HG03175 (cell line): ENCODE data around the gene URB1.
"Not testable (repeated sequence)": the region's sequence is repeated elsewhere in the genome, so short reads cannot be mapped to it uniquely, and the experiment has no call there.

Experiments used
- ATAC-seq: cut with Tn5 transposase; IDR thresholded peaks from one replicate; pipeline ENCODE4 v1.9.1; 2021; ENCODE audit warnings: mild to moderate bottlenecking, moderate library complexity; ENCODE audit not compliant: unreplicated experiment

The URB1 gene, protein sequence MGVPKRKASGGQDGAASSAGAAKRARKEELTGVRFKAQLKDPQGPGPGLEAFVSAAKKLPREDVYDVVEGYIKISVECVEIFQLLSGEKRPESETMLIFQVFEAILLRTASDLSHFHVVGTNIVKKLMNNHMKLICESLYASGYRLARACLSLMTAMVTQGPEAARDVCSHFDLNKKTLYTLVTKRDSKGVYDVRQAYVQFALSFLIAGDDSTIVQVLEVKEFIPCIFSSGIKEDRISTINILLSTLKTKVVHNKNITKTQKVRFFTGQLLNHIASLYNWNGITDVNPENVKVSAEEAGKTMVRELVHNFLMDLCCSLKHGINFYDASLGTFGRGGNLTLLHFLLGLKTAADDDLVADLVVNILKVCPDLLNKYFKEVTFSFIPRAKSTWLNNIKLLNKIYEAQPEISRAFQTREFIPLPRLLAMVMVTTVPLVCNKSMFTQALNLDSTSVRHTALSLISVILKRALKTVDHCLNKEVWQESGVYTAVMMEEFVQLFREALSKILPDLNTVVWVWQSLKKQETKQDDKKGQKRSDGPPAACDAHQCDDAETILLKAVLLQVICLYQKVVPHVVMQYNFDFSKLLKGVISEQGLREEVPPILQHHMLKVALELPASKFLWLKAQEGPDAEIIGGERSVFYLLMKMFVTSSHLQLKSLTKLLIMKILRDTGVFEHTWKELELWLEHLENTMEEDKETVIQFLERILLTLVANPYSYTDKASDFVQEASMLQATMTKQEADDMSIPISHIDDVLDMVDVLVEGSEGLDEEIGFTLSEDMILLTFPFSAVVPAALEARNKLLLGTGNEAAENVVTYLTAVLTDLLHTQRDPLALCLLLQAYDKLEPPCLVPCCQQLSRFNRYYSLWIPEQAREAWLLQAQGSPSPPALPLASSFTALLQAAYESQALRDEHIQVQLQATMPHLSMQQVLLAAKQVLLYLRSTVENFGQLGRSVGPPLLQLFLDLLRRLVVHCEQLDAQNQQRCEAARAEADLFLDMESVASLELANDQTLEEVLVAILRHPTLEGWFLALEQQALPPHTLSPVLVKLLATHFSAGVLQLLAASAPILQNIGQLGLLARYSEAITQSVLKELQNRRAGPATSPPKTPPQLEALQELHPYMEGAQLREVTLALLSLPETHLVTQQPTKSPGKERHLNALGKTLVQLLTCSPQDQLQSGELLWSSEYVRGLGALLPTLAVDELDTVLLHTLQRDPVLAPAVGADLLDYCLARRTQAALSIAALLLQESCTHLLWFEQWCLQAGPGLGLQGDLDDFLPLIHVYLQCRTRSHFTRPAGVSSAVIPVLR (N-terminal part only)

DNA sequence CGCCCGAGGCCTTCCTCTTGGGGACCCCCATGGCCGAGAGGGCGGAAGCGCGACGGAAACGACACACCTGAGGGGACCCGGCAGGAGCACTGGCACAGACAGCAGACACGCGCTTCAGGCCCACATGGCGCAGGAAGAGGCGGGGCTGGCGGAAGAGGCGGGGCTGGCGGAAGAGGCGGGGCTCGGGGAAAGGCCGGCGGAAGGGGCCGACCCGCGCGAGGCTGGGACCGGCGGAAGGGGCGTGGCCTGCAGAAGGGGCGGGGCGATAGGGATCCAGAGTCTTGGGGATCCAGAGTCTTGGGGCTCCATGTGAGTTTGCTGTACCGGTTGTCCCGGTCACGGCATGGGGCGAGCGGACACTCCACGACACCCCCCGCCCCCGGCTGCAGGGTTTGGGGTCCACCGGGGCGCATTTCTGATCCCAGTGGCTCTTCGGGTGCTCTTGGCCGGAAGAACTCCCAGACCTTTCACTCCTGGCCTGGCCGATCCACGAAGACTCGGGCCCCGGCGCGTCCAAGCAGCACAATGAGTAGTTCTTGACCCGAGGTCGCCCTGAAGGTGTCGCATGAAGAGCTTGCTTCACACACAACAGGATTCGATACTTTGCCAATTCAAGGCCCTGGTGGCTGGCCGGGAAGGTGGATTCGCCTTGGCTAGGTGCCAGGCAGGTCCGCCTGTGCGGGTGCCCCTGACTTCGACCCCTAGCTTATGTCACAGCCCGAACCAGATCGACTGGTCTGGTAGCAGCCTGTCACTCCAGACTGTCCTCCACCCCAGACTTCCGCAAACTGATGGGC lies at the start of gene URB1:
URB1 (minus strand) TSS at position 133 of the 797 bp plus-strand sequence; CDS start at position 31, 102 bp downstream.
- ATAC-seq: peak; percentile 97

DNA sequence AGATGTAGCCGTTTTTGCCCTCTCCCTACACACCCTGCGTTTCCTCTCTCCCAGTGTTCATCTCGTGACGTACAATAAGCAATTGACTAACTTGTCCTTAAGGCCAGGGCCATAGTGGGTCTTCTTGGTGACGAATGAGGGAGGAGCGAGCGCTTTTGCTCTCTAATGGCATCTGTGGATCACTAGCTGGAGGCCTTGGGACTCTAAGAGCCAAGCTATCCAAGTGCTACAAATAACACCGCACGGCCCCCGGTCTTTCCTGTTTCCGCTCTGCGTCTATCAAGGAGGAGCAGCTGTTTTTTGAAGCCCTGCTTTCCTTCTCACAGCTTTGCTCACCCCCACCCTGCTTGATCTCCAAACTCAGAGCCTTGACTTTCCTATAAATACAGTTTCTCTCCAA lies 44.9 kb upstream of the URB1 start:
- ATAC-seq: no peak

DNA sequence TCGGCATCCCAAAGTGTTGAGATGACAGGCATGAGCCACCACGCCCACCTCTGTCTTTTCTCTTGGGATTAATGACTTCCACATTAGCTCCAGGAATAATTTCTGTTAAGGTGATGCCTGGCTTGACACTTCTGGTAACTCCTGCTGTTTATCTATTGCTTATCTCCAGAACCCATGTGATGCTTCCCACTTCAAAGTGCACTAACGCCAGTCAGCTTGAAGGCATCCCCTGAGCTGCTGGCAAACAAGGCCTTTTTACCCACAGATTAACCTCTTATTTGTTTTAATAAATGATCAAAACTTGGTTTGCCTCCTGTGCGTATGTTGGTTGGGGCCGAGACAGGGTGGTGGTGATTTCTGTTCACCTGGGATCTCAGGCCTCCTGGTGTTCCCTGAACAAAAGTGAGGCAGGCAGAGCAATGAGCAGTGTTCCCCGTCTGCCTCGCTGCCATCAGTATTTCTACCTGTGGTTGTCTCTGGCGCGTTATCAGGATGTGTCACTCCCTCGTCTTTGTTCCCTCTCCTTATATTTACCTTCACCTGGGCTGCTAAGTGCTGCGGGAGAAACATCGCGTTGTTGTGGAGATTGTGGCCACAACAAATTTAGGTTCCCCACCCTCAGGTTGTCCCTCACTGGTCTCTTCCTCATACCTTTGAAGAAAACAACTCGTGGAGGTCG lies 40.3 kb upstream of the URB1 start:
- ATAC-seq: not testable (repeated sequence)

DNA sequence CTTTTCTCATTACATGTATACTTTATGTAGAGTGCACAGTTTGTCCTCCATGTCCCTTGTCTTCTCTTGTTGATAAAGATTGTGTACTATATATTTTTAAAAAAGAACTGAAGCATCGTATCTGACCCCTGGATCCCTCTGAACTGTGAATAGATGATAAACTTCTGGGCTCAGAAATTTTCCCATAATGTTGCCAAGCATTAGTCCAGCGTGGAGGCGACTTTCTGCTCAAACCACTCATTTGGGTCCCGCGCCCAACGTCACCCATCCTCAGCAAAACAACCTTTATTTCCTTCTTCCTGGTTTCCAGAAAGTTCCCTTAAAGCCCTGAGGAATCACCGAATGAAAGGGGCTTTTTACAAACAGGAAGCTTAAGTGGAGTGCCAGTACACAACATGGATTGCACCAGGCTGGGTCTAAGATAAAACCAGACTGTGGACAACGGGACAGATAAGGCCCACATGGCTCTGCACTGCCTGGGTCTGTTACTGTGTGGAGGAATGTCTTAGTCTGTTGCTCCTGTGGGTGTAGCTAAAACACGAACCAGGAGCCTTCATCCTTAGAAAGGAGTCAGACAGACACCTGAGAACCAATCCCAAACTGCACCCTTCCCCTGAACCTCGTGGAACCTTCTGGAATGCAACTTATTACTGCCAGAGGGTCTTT lies 35.3 kb upstream of the URB1 start:
- no peak for ATAC-seq

DNA sequence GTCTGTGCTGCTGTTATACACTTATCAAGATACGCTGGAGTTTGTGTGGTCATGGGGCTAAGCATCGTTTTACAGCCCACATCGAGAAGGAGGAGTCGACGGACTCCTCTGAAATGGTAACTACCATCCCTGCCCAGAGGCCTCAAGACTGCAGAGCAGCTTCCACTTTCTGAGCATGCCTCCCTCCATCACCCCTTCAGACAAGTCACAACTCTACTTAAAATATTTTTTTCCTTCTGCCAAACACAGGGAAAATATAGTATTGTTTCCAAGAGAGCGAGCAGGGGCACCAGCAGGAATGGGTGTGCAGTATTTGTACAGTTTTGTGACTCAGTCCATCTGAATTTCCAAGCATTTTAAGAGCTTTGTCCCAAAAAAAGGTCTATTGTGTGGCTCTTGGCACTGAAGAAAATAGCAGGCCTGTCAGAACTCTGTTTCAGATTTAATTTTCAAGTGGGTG lies 33.8 kb upstream of the URB1 start:
- no peak for ATAC-seq

DNA sequence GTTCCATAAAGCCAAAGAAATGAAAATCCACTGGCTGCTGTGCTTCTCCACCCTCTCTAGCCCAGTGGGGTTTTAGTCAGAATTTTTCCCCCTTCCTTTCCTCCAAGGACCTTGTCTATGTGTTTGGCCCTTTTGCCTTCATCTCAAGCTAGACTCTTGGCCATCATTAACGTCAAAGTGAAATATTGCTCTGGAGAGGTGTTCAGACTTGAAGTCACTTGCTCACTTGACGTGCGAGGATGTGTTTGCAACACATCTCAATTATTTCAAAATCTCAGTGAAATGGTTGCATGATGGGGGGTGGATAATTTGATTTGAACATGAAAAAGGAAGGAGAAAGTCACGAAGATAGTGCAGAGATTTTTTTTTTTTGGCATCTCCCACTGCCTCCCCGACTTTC lies 33.3 kb upstream of the URB1 start:
- ATAC-seq: no peak

DNA sequence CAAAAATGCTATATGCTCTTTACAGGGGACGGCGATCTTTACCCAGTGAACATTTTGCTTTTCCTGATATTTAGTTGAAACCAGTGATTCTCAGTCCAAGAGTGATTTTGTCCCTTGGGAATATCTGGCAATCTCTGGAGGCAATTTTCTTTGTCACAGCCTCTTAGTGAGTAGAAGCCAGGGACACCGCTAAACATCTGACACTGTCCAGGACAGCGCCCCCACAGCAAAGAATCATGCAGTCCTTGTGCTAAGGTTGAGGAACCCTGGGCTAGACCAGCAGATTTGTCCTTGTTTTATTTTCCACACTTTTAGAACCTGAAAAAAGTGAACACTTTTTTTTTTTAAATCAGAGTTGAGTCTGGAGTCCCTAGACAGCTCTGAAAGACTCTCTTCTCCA lies 32.8 kb upstream of the URB1 start:
- no peak for ATAC-seq

DNA sequence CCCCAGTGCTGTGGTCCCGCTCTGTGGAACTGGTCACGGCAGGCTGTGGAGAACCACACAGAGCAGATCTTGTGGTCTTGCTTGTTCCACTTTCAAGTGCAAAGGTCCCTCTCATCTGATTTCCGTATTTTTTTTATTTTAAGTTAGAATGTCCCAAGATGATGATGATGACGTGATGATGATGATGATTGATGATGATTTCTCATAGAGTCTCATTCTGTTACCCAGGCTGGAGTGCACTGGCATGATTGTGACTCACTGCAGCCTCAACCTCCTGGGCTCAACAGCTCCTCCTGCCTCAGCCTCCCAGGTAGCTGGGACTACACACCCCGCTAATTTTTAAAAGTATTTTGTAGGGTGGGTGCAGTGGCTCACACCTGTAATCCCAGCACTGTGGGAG lies 31.9 kb upstream of the URB1 start:
- no peak for ATAC-seq

DNA sequence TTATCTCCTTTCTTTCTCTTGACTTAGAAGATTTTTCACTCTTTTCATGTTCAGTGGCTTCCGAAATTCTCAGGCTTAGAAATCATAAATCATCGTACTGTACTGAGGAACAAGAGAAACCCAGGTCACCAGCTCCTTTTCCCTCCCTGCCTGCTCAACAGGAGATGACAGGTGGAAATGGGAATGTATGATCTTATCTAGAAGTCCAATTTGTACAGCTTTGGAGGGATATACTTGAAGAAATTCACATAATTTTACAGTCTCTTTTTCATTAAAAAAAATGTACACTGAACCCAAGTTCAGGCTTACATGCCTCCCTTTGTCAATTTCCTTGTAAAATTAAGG lies 31.4 kb upstream of the URB1 start:
- no peak for ATAC-seq

DNA sequence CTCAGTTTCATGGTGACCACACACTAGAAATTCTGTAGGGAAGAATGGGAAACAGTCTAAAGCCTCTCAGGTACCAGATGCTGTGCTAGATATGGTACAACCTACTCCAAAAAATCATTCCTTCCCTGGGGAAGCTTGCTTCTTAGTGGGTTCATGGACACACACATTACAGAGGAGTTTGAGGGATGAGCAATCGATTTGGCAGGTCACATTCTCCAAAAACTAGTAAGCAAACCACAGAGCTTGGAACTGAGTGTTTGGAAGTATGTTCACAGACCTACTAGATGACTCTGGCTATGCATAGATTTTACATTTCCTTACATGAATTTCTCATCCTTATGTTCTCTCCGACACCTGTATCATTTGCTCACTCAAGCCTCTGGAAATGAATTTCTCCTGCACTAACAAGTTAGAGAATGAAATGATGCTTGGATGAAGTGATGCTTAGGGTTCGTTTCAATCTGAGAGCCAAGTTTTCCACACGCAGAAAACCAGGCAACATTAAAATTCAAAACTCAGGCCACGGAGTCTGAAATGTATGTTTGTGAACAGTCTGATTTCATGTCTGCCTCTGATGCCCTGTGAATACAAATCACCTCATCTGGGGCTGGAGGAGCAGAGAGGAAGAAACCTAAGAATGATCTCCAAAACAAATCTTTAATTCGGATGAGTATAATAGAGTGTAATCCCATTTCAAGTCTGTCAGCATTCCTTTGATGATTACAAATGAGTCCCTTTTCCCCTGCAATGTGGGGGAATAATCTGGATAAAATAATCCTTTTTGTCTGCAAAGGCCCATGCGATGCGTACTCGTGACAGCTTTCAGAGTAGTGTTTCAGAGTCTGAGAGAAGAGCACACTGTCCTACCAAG lies 30.7 kb upstream of the URB1 start:
- ATAC-seq: no peak

DNA sequence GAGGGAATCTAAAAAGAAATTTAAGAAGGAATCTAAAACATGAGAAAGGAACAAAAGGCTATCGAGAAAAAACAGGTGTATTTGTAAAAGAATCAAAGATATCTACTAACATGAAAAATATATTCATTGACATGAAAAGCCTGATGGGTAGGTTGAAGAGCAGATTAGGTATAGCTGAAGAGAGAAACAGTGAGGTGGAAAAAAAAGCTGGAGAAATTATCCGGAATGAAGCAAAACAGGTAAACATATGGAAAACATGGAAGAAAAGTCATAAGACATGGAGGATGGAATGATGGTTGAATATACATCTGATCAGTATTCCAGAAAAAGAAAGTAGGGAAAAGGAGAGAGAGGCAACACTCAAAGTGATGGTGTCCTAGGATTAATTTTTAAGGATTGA lies 29.3 kb upstream of the URB1 start:
- no peak for ATAC-seq

DNA sequence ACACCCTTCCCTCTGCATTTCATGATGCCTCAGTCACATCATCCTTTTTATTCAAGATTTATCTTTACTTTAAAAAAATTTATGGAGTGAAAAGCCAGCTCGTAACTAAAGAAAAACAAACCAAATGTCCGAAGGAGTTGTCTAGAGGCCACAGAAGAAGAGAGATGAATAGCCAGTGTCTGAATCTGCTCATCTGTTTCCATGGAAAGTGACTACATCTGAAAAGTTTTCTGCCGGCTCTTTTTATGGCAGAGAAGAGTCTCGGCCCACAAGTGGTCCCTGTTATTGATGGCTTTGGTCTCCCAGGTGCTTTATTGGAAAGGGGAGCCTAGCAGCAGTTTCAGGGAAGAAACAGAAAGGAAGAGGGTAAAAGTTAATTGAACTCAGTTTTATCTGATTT lies 25.3 kb upstream of the URB1 start:
- no peak for ATAC-seq

DNA sequence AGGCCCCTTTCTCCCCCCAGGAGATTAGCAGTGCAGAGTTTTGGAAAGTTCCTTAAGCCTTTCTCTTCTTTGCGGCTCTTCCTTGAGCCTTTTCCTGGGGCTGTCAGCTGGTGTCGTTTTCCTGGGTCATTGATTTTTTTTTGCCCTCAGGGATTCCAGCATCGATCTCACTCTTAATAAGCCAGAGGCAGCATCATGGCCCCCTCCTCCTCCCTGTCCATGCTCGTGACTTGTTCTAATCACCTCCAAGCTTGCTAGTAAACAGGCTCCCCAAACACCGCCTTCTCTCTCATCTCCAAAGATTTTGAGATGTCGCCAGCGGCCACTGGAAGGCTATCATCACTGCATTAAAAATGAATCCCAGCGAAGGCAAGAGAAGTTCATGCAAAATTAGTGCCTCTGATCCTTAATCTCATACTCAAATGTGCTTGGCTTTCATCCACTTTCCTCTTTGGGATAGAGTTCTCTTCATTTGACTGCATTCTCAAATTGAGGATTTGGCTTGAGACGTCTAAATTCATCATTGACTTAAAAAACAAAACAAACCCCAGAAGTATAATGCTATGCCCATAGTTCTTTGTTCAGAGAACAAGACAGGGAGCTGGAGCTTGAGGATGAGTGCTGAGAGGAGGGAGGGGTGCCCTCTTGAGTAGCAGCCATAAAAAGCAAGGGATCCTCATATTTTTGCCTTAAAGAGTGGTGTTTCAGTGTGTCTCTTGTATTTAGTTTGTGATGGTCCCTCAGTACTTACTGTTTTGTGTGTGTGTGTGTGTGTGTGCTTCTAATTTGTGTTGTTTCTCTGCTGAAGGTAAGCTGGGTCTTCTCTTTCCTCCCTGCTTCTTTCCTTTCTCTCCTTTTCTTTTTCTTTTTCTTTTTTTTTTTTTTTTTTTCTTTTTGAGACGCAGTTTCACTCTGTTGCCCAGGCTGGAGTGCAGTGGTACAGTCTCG lies 22.9 kb upstream of the URB1 start:
- ATAC-seq: no peak

DNA sequence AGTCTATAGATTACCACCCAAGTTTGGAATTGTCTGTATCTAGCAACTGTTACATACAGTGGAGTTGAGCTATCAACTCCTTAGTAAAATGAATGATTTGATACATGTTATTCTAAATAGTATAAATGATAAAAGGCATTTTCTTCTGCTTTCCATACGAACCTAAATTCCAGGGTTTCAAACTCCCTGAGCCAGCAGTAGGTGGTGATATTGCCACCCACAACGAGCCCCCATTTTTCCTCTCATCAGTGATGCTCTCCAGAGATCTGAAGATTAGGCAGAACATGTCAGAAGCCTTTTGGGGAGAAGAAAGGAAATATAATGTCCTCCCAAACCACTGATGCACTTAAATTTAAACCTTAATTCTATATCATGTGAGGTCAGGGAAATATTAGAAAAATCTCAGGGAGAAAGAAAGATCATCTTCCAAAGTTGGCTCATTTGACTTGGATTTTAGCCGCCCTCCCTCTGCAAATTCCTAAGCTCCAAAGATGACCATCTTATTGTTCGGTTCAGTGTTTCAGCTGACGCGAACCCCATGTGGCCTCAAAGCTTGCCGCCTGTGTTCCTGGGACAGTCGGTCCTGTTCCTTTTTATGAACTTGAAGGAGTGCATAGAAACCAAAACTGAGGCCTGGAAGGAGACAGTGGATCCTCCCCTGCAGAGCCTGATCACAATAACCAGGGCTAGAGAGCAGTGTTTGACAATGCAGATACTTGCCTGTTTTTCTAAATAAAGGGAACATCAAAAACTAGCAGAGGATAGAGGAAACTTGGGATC lies 22.0 kb upstream of the URB1 start:
- no peak for ATAC-seq

DNA sequence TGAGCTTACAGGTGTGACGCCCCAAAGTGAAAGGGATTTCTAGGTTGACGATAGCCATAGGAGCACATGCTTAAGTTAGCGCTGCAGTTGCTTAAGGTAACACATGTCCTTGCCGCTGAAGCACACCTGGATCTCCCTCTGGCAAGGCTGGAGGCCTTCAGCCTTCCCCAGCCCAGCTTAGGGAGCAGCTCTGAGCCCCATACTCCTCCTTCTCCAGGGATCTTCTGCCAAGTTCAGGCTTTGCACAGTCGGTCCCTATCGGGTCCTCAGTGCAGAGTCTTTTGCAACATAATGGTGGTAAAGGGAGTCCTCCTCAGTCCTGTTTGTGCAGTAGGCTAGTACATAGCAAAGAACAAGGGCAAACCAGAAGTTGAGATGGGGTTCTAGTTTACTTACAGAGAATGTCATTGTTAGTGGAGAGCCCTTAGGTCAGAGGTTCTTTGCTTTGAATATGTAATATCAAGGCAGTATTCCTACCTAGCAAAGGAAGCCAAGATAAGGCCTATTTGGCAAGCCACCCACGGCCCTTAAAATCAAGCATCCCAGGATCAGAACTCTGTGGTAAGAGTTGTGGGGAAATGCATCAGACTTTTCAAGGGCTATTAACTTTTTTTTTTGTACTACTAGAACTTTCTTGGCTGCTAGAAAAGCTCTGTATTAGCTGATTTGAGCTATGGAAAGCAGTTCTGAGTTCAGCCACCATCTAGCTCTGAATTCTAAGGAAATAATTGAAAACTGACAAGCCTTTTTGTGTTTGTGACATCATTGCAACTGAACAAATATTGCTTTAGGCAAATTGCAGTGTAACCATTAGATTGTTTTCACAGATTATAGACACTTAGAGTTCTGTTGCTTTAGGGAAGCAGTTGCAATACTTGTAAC lies 21.1 kb upstream of the URB1 start:
- ATAC-seq: no peak
